HepG2 (cell line): Measurements from ENCODE around the gene RASA2. TPM values are rescaled to one million over a fixed set of nuclear protein-coding genes. Genes with fewer than 3 reads are reported as not detected.

Experiments
- ATAC-seq: fragments of 200-7000 bp; cut with Tn5 transposase; 3 replicates; pipeline ENCODE4 v1.9.1; 2020; ENCODE audit warnings: mild to moderate bottlenecking, moderate library complexity
- BruUV-seq: library from RNA; stranded (reverse); fragments of 400-500 nt; replicated peaks from 2 replicates; lab custom pipeline; 2021; lab: Mats Ljungman, UMichigan
- CTCF ChIA-PET: fragments of 300-600 bp; formaldehyde crosslinking; extraction: SDS; loops from one replicate; lab custom pipeline; 2021; ENCODE audit warnings: low total read pairs, inconsistent platforms, low intra/inter-chr PET ratio; lab: Yijun Ruan, JAX
- POLR2A ChIA-PET: fragments of 350-600 bp; sonication (Branson Sonifier 250); formaldehyde crosslinking; loops from one replicate; lab custom pipeline; 2020; ENCODE audit warnings: antibody characterized with exemption, inconsistent platforms; lab: Yijun Ruan, JAX
- DNase-seq: peaks from one replicate; pipeline ENCODE4 v3.0.0-alpha.2; 2015; ENCODE audit warnings: low spot score
- FAIRE-seq: peaks from 3 replicates; lab custom pipeline; 2011; peaks lifted over from hg19 to GRCh38; lab: Jason Lieb, UNC
- H2AFZ ChIP-seq: one replicate; pipeline ENCODE4 v1.6.1; 2011; ENCODE audit warnings: low read length, inconsistent platforms
- H3K27ac ChIP-seq: fragments of 300-600 bp; 3 replicates; pipeline ENCODE4 v1.8.0; 2011; ENCODE audit warnings: mixed run types, mild to moderate bottlenecking, mixed read lengths, low read length, inconsistent platforms; ENCODE audit not compliant: insufficient read depth; ENCODE audit errors: extremely low read length
- H3K27me3 ChIP-seq, 2 experiments: fragments of 200-600 bp in 1 of 2; 2 replicates in 1 of 2; 3 replicates in 1 of 2; pipeline versions ENCODE4 v1.6.0 to v1.8.0; 2011; ENCODE audit warnings: low read length in 2 of 2, mild to moderate bottlenecking in 2 of 2, moderate library complexity in 2 of 2, inconsistent platforms in 1 of 2; ENCODE audit not compliant: insufficient read depth in 2 of 2, control insufficient read depth in 1 of 2
- H3K36me3 ChIP-seq, 2 experiments: fragments of 200-600 bp in 1 of 2; replicated peaks in 1 of 2; 2 replicates in 1 of 2; 3 replicates in 1 of 2; pipeline versions ENCODE4 v1.5.1 to v1.8.0; 2011; ENCODE audit warnings: low read length in 2 of 2, inconsistent platforms in 1 of 2; ENCODE audit not compliant: insufficient read depth in 2 of 2, control insufficient read depth in 1 of 2
- H3K4me1 ChIP-seq: 2 replicates; pipeline ENCODE4 v1.5.1; 2012; ENCODE audit warnings: low read length, inconsistent platforms; ENCODE audit not compliant: insufficient read depth
- H3K4me2 ChIP-seq: 2 replicates; pipeline ENCODE4 v1.6.0; 2011; ENCODE audit warnings: low read depth, low read length, inconsistent platforms
- H3K4me3 ChIP-seq, 3 experiments: fragments of 200-600 bp in 1 of 3; sonication (generic), shearing (Covaris generic) in 1 of 3; replicated peaks in 1 of 3; 2 replicates each; pipeline ENCODE4 v1.5.1; 2011 to 2016; ENCODE audit warnings: low read length in 3 of 3, inconsistent platforms in 2 of 3, low read depth in 2 of 3, mild to moderate bottlenecking in 2 of 3, control low read depth in 1 of 3, mixed read lengths in 1 of 3; ENCODE audit not compliant: insufficient read depth in 1 of 3
- H3K79me2 ChIP-seq: one replicate; pipeline ENCODE4 v1.6.1; 2011; ENCODE audit warnings: low read length, inconsistent platforms; ENCODE audit not compliant: insufficient read depth
- H3K9ac ChIP-seq: 2 replicates; pipeline ENCODE4 v1.6.0; 2011; ENCODE audit warnings: mild to moderate bottlenecking, low read depth, low read length, inconsistent platforms; ENCODE audit not compliant: insufficient read depth
- H3K9me3 ChIP-seq: 2 replicates; pipeline ENCODE4 v1.5.1; 2012; ENCODE audit warnings: mild to moderate bottlenecking, low read length
- H4K20me1 ChIP-seq: 2 replicates; pipeline ENCODE4 v1.6.0; 2011; ENCODE audit warnings: inconsistent platforms, mild to moderate bottlenecking, low read length, moderate library complexity; ENCODE audit not compliant: insufficient read depth
- CEBPB ChIP-seq: IDR thresholded peaks from 2 replicates; pipeline ENCODE4 v1.6.1; 2011; ENCODE audit warnings: low read depth, low read length, improper control_type of control experiment, borderline replicate concordance
- EEA1 ChIP-seq: sonication (generic); formaldehyde crosslinking; IDR thresholded peaks from 2 replicates; pipeline ENCODE4 v1.5.1; 2020; ENCODE audit warnings: mild to moderate bottlenecking, missing genetic modification reagents, borderline replicate concordance
- ELF4 ChIP-seq: sonication (generic); formaldehyde crosslinking; IDR thresholded peaks from 2 replicates; pipeline ENCODE4 v1.5.0; 2020; ENCODE audit warnings: missing genetic modification reagents, mild to moderate bottlenecking, moderate library complexity, borderline replicate concordance
- GZF1 ChIP-seq: sonication (generic); formaldehyde crosslinking; IDR thresholded peaks from 2 replicates; pipeline ENCODE4 v1.5.1; 2020; ENCODE audit warnings: mild to moderate bottlenecking, missing genetic modification reagents
- LCORL ChIP-seq, 2 experiments: fragments of 450-650 bp in 1 of 2; sonication (generic) in 1 of 2; formaldehyde crosslinking in 1 of 2; IDR thresholded peaks; 2 replicates each; pipeline versions ENCODE4 v1.5.0 to v1.6.1; 2017 to 2020; ENCODE audit warnings: antibody characterized with exemption in 1 of 2, missing genetic modification reagents in 1 of 2
- NRL ChIP-seq: sonication (generic); formaldehyde crosslinking; IDR thresholded peaks from 2 replicates; pipeline ENCODE4 v1.5.0; 2020; ENCODE audit warnings: missing genetic modification reagents, mild to moderate bottlenecking, moderate library complexity, borderline replicate concordance
- RXRB ChIP-seq: IDR thresholded peaks from 2 replicates; pipeline ENCODE4 v1.6.1; 2016; ENCODE audit warnings: borderline replicate concordance, missing genetic modification reagents, missing compliant biosample characterization
- ZNF343 ChIP-seq: sonication (generic); formaldehyde crosslinking; IDR thresholded peaks from 2 replicates; pipeline ENCODE4 v1.4.0; 2020; ENCODE audit warnings: mild to moderate bottlenecking, missing genetic modification reagents
- ZNF431 ChIP-seq: sonication (generic); formaldehyde crosslinking; IDR thresholded peaks from 2 replicates; pipeline ENCODE4 v1.9.0; 2022; ENCODE audit warnings: missing genetic modification reagents, low read depth, mild to moderate bottlenecking, borderline replicate concordance
- ZNF850 ChIP-seq: sonication (generic); formaldehyde crosslinking; conservative IDR thresholded peaks from 2 replicates; pipeline ENCODE4 v1.9.0; 2021; ENCODE audit warnings: mild to moderate bottlenecking, missing genetic modification reagents
- ZSCAN29 ChIP-seq: sonication (generic); formaldehyde crosslinking; conservative IDR thresholded peaks from 2 replicates; pipeline ENCODE4 v1.4.0; 2020; ENCODE audit warnings: mild to moderate bottlenecking, missing genetic modification reagents
- ZSCAN31 ChIP-seq: sonication (generic); formaldehyde crosslinking; IDR thresholded peaks from 2 replicates; pipeline ENCODE4 v1.5.0; 2020; ENCODE audit warnings: low read depth, mild to moderate bottlenecking, missing genetic modification reagents
- WGBS: methylation state at CpG from one replicate; pipeline ENCODE4 v1.1.6; 2017; ENCODE audit warnings: low lambda C conversion rate; 5-methylcytosine and 5-hydroxymethylcytosine counted together
- in situ Hi-C: cut with HindIII; loops from 2 replicates; pipeline ENCODE4 v1.10.0; 2017; ENCODE audit warnings: low pct_unique_long_range_greater_than_20kb; ENCODE audit not compliant: extremely low pct_ligation_motif_present
- intact Hi-C: fragments of 100-400 bp; cut with micrococcal nuclease; formaldehyde crosslinking; loops from one replicate; pipeline ENCODE4 v1.10.0; 2022; ENCODE audit not compliant: unreplicated experiment
- polyA plus RNA-seq, 8 experiments: library from polyadenylated mRNA; depleted of rRNA in 3 of 8; stranded (reverse) in 7 of 8; unstranded in 1 of 8; fragments of >200 nt; fragmentation: Illumina TruSeq in 4 of 8; extraction: Trizol in 4 of 8; gene quantifications; 2 replicates each; pipeline versions ENCODE4 v1.2.1 to v1.2.3, GENCODE V29; 2011 to 2016; ENCODE audit warnings: low read depth in 4 of 8, missing spikeins in 1 of 8, mixed read lengths in 1 of 8; ENCODE audit not compliant: insufficient read depth in 1 of 8
- total RNA-seq, 5 experiments: library from RNA; depleted of rRNA; stranded (reverse); fragments of >200 nt; fragmentation: Illumina TruSeq; extraction: Trizol; gene quantifications; 2 replicates each; pipeline ENCODE4 v1.2.3, GENCODE V29; 2016; ENCODE audit warnings: low read depth in 1 of 5
- TF ChIP-seq, protein P1 (sequence below): sonication (generic); formaldehyde crosslinking; IDR thresholded peaks from 2 replicates; pipeline ENCODE4 v1.4.0; 2020; ENCODE audit warnings: missing genetic modification reagents
- TF ChIP-seq, protein P2 (sequence below): sonication (generic); formaldehyde crosslinking; IDR thresholded peaks from 2 replicates; pipeline ENCODE4 v1.4.0; 2020; ENCODE audit warnings: mild to moderate bottlenecking, missing genetic modification reagents
- TF ChIP-seq, protein P3 (sequence below): sonication (generic); formaldehyde crosslinking; conservative IDR thresholded peaks from 2 replicates; pipeline ENCODE4 v1.8.0; 2022; ENCODE audit warnings: mild to moderate bottlenecking, moderate library complexity, missing genetic modification reagents
- TF ChIP-seq, protein P4 (sequence below): sonication (generic); formaldehyde crosslinking; IDR thresholded peaks from 2 replicates; pipeline ENCODE4 v1.8.0; 2022; ENCODE audit warnings: missing genetic modification reagents, mild to moderate bottlenecking, moderate library complexity, borderline replicate concordance
- TF ChIP-seq, protein P5 (sequence below): sonication (generic); formaldehyde crosslinking; IDR thresholded peaks from 2 replicates; pipeline ENCODE4 v1.5.0; 2020; ENCODE audit warnings: mild to moderate bottlenecking, missing genetic modification reagents

Gene RASA2
- total and polyA plus RNA-seq, 2 of the 13 experiments (the other 11 are each of a cell fraction or from before 2014, with no cell fraction given) = 5.4 to 8.5 TPM

DNA sequence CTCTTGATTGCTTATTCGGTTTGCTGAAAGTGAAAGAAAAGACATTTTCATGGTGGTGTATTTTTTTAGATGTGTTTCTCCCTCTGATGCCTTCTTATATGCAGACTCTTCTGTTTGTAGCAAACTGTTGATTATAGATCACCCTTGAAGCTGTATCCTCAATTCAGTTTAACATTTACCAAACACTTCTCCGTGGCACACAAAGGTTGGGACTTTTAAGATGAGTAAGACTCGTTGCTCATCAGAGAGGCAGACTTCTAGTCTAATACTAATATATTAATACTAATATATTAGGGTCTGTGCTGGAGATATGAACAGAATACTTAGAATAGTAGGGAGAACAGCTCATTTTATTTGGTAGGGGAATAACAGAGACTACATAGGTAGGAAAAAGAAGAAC, 32.8 kb downstream of the RASA2 start:
- H3K79me2 ChIP-seq = no peaks in the 10 kb centered on the region
- CTCF ChIA-PET = no interaction called here
- H3K4me2 ChIP-seq = no peak overlapping the region
- WGBS = 98% methylated on average over 3 of the region's 3 CpGs
- ATAC-seq (no peak), DNase-seq (no peak), FAIRE-seq (no peak)
- POLR2A ChIA-PET = no interaction called here
- intact Hi-C loops = no loop called here
- H3K4me3 ChIP-seq = no peak overlapping the region
- H3K27ac ChIP-seq = no peak overlapping the region
- H4K20me1 ChIP-seq = no peaks in the 10 kb centered on the region
- no peak overlapping the region for H3K9ac ChIP-seq
- H3K36me3 ChIP-seq = peaks cover 2 to 37% of the 10 kb centered on the region in 2 experiments
- H3K9me3 ChIP-seq = no peaks in the 10 kb centered on the region
- no TSS peak for BruUV-seq
- H3K27me3 ChIP-seq = no peaks in the 10 kb centered on the region
- no peak overlapping the region for H2AFZ ChIP-seq
- no peaks in the 10 kb centered on the region for H3K4me1 ChIP-seq
- in situ Hi-C loops = no loop called here
- no peak for TF ChIP-seq ZNF850 (CRISPR knock-in tag)
- no peak for TF ChIP-seq ZSCAN29 (CRISPR knock-in tag)
- no peak for TF ChIP-seq NRL (CRISPR knock-in tag)
- no peak for TF ChIP-seq ELF4
- TF ChIP-seq, protein P1, sequence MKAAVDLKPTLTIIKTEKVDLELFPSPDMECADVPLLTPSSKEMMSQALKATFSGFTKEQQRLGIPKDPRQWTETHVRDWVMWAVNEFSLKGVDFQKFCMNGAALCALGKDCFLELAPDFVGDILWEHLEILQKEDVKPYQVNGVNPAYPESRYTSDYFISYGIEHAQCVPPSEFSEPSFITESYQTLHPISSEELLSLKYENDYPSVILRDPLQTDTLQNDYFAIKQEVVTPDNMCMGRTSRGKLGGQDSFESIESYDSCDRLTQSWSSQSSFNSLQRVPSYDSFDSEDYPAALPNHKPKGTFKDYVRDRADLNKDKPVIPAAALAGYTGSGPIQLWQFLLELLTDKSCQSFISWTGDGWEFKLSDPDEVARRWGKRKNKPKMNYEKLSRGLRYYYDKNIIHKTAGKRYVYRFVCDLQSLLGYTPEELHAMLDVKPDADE (CRISPR knock-in tag) = no peak
- no peak for TF ChIP-seq EEA1 (CRISPR knock-in tag)
- no peak for TF ChIP-seq CEBPB
- TF ChIP-seq GZF1 (CRISPR knock-in tag) = no peak
- TF ChIP-seq ZNF343 = no peak
- TF ChIP-seq ZNF431 = no peak
- no peak for TF ChIP-seq LCORL (IDR thresholded peaks at IDR 0.05)
- no peak for TF ChIP-seq LCORL (CRISPR knock-in tag; IDR thresholded peaks at IDR 0.05)
- no peak for TF ChIP-seq ZSCAN31
- TF ChIP-seq RXRB = no peak
- TF ChIP-seq, protein P2, sequence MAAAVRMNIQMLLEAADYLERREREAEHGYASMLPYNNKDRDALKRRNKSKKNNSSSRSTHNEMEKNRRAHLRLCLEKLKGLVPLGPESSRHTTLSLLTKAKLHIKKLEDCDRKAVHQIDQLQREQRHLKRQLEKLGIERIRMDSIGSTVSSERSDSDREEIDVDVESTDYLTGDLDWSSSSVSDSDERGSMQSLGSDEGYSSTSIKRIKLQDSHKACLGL (CRISPR knock-in tag) = no peak
- TF ChIP-seq, protein P3, sequence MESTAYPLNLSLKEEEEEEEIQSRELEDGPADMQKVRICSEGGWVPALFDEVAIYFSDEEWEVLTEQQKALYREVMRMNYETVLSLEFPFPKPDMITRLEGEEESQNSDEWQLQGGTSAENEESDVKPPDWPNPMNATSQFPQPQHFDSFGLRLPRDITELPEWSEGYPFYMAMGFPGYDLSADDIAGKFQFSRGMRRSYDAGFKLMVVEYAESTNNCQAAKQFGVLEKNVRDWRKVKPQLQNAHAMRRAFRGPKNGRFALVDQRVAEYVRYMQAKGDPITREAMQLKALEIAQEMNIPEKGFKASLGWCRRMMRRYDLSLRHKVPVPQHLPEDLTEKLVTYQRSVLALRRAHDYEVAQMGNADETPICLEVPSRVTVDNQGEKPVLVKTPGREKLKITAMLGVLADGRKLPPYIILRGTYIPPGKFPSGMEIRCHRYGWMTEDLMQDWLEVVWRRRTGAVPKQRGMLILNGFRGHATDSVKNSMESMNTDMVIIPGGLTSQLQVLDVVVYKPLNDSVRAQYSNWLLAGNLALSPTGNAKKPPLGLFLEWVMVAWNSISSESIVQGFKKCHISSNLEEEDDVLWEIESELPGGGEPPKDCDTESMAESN (CRISPR knock-in tag) = no peak
- TF ChIP-seq, protein P4, sequence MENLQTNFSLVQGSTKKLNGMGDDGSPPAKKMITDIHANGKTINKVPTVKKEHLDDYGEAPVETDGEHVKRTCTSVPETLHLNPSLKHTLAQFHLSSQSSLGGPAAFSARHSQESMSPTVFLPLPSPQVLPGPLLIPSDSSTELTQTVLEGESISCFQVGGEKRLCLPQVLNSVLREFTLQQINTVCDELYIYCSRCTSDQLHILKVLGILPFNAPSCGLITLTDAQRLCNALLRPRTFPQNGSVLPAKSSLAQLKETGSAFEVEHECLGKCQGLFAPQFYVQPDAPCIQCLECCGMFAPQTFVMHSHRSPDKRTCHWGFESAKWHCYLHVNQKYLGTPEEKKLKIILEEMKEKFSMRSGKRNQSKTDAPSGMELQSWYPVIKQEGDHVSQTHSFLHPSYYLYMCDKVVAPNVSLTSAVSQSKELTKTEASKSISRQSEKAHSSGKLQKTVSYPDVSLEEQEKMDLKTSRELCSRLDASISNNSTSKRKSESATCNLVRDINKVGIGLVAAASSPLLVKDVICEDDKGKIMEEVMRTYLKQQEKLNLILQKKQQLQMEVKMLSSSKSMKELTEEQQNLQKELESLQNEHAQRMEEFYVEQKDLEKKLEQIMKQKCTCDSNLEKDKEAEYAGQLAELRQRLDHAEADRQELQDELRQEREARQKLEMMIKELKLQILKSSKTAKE (CRISPR knock-in tag) = no peak
- TF ChIP-seq, protein P5, sequence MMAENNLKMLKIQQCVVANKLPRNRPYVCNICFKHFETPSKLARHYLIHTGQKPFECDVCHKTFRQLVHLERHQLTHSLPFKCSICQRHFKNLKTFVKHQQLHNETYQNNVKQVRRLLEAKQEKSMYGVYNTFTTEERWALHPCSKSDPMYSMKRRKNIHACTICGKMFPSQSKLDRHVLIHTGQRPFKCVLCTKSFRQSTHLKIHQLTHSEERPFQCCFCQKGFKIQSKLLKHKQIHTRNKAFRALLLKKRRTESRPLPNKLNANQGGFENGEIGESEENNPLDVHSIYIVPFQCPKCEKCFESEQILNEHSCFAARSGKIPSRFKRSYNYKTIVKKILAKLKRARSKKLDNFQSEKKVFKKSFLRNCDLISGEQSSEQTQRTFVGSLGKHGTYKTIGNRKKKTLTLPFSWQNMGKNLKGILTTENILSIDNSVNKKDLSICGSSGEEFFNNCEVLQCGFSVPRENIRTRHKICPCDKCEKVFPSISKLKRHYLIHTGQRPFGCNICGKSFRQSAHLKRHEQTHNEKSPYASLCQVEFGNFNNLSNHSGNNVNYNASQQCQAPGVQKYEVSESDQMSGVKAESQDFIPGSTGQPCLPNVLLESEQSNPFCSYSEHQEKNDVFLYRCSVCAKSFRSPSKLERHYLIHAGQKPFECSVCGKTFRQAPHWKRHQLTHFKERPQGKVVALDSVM (CRISPR knock-in tag) = no peak
